HUES6 (cell line): ENCODE results near the gene GAL3ST3.
"Not testable (repeated sequence)": the region's sequence is repeated elsewhere in the genome, so short reads cannot be mapped to it uniquely, and the experiment has no call there.

Experiments used
- H3K27ac ChIP-seq: 2 replicates; pipeline ENCODE4 v1.7.0; 2013; ENCODE audit warnings: low read depth, mild to moderate bottlenecking, low read length, inconsistent platforms
- H3K27me3 ChIP-seq: 2 replicates; pipeline ENCODE4 v1.6.1; 2013; ENCODE audit warnings: low read length; ENCODE audit not compliant: control insufficient read depth, insufficient read depth
- H3K36me3 ChIP-seq: 2 replicates; pipeline ENCODE4 v1.6.1; 2013; ENCODE audit warnings: low read length; ENCODE audit not compliant: control insufficient read depth, insufficient read depth
- H3K4me1 ChIP-seq: 2 replicates; pipeline ENCODE4 v1.6.1; 2013; ENCODE audit warnings: low read length; ENCODE audit not compliant: control insufficient read depth, insufficient read depth
- H3K4me3 ChIP-seq: 2 replicates; pipeline ENCODE4 v1.5.1; 2013; ENCODE audit warnings: low read depth, low read length
- H3K9ac ChIP-seq: one replicate; pipeline ENCODE4 v1.6.1; 2013; ENCODE audit warnings: mild to moderate bottlenecking, low read length
- H3K9me3 ChIP-seq: 2 replicates; pipeline ENCODE4 v1.6.1; 2013; ENCODE audit warnings: low read depth, low read length; ENCODE audit not compliant: control insufficient read depth, insufficient read depth

GAL3ST3 gene

DNA sequence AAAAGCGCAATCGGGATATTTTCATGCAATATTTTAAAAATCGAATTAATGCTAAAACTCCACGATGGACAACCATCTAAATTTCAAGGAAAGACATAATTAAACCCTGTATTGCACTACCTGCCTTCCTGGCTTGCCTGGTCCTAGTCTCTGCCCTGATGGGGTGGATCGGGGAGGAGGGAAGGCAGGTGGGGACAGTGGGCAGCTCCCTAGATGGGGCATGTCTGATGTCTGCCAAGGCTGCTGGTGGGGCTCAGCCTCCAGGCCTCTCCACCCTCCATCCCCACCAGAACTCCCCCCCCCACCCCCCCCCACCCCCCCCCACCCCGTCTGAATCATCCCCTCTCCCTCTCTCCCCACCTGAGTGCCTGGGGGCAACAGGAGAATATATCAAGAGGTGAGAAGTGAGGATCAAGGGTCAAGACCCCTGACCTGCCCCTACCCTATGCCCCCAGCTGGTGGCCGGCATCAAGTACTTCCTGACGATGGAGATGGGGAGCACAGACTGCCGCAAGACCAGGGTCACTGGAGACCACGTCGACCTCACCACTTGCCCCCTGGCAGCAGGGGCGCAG is 36.5 kb downstream of the GAL3ST3 start:
- peaks cover 12% of the 10 kb centered on the region; the same call in 1 of the 2 replicates for H3K4me1 ChIP-seq
- no peaks in the 10 kb centered on the region for H3K36me3 ChIP-seq
- no peak overlapping the region; the same call in 1 of the 2 replicates for H3K4me3 ChIP-seq
- H3K9me3 ChIP-seq = no peaks in the 10 kb centered on the region
- no peak overlapping the region for H3K27ac ChIP-seq
- no peak overlapping the region for H3K9ac ChIP-seq
- H3K27me3 ChIP-seq = peaks cover 16% of the 10 kb centered on the region

DNA sequence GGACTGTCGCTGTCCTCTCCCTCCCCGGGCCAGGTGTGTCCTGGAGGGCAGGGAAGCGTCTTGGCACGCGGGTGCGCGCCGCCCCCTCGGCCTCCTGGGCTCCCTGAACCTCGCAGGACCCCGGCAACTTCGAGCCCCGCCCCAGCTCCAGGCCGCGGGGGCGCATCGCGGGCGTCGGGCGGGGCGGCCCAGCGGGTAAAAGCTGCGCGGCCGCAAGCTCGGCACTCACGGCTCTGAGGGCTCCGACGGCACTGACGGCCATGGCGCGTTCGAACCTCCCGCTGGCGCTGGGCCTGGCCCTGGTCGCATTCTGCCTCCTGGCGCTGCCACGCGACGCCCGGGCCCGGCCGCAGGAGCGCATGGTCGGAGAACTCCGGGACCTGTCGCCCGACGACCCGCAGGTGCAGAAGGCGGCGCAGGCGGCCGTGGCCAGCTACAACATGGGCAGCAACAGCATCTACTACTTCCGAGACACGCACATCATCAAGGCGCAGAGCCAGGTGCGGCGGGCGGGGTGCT is 37.1 kb downstream of the GAL3ST3 start, which contains the start of gene CST6:
Gene CST6 (plus strand): TSS at position 224 of the 519 bp plus-strand sequence. CDS start 37 bp downstream, at position 261.
- no peaks in the 10 kb centered on the region for H3K36me3 ChIP-seq
- H3K9me3 ChIP-seq = no peaks in the 10 kb centered on the region
- H3K27ac ChIP-seq = no peak within 1 kb of the TSS
- H3K4me3 ChIP-seq = peak within 1 kb of the TSS; percentile 39
- peaks cover 16% of the 10 kb centered on the region for H3K27me3 ChIP-seq
- H3K4me1 ChIP-seq = peaks cover 18% of the 10 kb centered on the region
- H3K9ac ChIP-seq = no peak within 1 kb of the TSS

DNA sequence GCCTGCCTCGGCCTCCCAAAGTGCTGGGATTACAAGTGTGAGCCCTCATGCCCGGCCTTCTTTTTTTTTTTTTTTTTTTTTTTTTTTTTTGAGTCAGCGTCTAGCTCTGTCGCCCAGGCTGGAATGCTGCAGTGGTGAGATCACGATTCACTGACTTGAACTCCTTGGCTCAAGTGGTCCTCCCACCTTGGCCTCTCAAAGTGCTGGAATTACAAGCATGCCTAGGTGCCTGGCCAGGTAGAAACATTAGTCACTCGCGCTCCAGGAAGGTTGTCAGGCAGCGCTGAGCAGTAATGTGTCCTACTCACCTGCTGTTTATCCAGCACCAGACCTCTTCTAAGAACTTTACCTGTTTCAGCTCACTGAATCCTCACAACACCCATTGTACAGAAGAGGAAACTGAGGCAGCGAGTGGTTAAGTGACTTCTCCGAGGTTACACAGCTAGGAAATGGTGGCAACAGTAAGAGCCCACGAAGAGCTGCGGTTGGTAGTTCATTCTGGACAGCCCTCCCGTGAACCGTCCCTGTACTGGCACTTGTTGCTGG is 37.6 kb downstream of the GAL3ST3 start:
- peak overlapping the region; percentile 39 for H3K4me3 ChIP-seq
- no peak overlapping the region for H3K27ac ChIP-seq
- H3K4me1 ChIP-seq = peaks cover 24% of the 10 kb centered on the region

DNA sequence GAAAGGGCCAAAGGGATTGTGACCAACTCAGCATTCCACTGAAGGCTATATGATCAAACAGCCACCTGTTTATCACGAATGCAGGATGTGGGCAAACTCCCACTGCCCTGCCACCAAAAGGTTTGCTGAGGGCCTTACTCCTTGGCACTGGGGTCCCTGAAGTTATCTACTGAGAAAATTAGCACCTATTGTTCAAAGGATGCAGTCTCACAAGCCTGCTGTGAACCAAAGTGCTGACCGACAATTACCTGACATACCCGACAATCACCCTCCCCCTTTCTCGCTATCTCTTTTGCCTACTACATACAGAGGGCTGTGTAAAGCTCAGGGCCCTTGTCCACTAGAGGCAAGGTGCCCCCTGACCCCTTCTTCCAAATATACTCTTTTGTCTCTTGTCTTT is 38.9 kb downstream of the GAL3ST3 start:
- not testable (repeated sequence) for H3K36me3 ChIP-seq, H3K27ac ChIP-seq, H3K9me3 ChIP-seq, H3K9ac ChIP-seq, H3K4me3 ChIP-seq
- Histone ChIP-seq H3K27me3 (peaks cover 16% of the 10 kb centered on the region), H3K4me1 (peaks cover 24% of the 10 kb centered on the region)

More for the DNA sequence above, 37.6 kb downstream of the GAL3ST3 start:
- H3K36me3 ChIP-seq = no peaks in the 10 kb centered on the region; the same call in 1 of the 2 replicates
- H3K9me3 ChIP-seq = no peaks in the 10 kb centered on the region
- peaks cover 16% of the 10 kb centered on the region for H3K27me3 ChIP-seq
- H3K9ac ChIP-seq = no peak overlapping the region

DNA sequence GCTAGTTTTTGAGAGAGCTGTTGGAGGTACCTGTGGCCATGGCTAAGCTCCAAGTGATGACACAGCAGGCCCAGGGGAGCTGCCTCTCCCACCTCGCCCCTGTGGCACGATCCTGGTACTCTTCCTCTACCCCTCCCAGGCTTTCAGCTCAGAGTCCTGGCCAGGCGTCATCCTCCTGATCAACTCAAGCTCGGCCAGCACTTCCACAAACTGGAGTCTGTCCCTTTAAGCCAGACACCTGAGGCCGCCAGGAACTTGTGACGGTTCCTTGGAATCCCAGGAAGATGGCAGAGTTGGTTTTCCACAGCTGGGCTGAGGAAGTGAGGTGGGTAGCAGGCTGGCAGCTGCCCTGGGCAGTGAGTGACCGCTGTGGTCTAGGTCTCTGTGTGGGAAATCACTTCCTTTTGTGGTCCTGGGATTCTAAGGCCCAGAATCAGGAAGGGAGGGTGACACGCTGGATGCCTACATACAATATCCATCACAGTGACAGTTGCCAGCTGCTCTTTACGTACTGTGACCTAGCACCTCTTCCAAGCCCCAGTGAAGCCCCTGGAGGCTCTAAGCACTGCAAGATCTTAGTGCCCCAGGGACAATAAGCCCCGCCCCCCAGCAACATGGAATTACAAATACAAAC is 40.4 kb downstream of the GAL3ST3 start:
- Histone ChIP-seq H3K4me3 (no peak overlapping the region), H3K9me3 (no peaks in the 10 kb centered on the region), H3K27ac (no peak overlapping the region), H3K27me3 (peaks cover 16% of the 10 kb centered on the region), H3K9ac (no peak overlapping the region), H3K4me1 (peaks cover 24% of the 10 kb centered on the region), H3K36me3 (peaks cover 15% of the 10 kb centered on the region)

DNA sequence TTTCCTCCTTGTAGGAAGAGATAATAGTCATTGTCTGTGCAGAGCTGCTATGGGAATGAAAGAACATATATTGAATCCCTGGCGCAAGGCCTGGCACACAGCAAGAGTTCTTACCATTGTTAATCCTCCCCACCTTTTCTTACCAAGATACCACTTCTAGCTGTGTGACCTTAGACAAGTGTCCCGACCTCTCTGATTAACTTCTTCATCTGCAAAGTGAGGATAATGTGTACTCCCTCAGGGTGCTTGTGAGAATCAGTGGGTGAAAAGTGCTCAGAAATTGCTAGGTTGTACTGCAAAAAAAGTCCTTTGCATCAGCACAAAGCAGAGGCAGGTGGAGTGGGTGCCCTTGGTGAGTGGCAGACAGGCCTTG is 40.9 kb downstream of the GAL3ST3 start:
- no peak overlapping the region for H3K9ac ChIP-seq
- peaks cover 16% of the 10 kb centered on the region for H3K27me3 ChIP-seq
- no peaks in the 10 kb centered on the region for H3K9me3 ChIP-seq
- no peak overlapping the region for H3K4me3 ChIP-seq
- H3K36me3 ChIP-seq = peaks cover 18% of the 10 kb centered on the region
- peaks cover 22% of the 10 kb centered on the region for H3K4me1 ChIP-seq
- no peak overlapping the region for H3K27ac ChIP-seq

DNA sequence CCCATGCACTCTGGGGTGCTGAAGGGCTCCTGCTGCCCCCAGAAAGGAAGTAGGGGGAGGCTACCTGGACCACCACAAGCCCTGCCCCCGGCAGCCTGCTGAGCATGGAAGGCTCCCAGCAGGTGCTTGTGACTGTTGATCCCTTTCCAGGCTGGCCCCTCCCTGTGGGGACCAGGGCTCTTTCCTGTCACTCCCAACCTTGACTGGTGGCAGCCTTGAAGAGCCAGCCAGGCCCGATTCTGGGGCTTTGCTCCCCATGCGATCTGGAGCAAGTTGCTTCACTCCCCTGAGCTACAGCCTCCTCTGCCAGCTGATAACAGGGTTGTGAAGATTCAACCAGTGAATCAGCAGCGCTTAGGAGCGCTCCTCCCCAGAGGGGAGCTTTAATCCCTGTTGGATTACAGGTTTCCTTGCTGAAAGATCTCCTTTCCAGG is 41.7 kb downstream of the GAL3ST3 start:
- Histone ChIP-seq H3K9me3 (no peaks in the 10 kb centered on the region), H3K36me3 (peaks cover 18% of the 10 kb centered on the region), H3K4me3 (no peak overlapping the region), H3K9ac (peak overlapping the region; percentile 27), H3K27me3 (peaks cover 10% of the 10 kb centered on the region), H3K4me1 (peaks cover 17% of the 10 kb centered on the region), H3K27ac (no peak overlapping the region)

DNA sequence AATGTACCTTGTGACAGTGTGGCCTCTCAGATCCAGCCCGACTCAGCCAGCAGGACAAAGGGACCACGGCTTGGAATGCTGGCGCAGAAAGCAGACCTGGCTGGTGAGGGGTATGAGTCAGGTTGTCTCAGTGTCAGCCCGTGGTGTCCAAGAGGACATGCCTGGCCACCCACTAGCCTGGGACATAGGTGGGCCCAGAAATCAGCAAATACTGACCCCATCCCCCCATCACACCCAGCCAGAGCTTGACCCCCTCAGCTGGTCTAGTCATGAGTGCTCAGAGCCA is 42.1 kb downstream of the GAL3ST3 start:
- H3K27ac ChIP-seq = no peak overlapping the region
- H3K9ac ChIP-seq = peak overlapping the region; percentile 27
- H3K4me1 ChIP-seq = peaks cover 17% of the 10 kb centered on the region
- H3K9me3 ChIP-seq = no peaks in the 10 kb centered on the region
- no peak overlapping the region for H3K4me3 ChIP-seq
- H3K36me3 ChIP-seq = peaks cover 18% of the 10 kb centered on the region
- peaks cover 7% of the 10 kb centered on the region for H3K27me3 ChIP-seq

DNA sequence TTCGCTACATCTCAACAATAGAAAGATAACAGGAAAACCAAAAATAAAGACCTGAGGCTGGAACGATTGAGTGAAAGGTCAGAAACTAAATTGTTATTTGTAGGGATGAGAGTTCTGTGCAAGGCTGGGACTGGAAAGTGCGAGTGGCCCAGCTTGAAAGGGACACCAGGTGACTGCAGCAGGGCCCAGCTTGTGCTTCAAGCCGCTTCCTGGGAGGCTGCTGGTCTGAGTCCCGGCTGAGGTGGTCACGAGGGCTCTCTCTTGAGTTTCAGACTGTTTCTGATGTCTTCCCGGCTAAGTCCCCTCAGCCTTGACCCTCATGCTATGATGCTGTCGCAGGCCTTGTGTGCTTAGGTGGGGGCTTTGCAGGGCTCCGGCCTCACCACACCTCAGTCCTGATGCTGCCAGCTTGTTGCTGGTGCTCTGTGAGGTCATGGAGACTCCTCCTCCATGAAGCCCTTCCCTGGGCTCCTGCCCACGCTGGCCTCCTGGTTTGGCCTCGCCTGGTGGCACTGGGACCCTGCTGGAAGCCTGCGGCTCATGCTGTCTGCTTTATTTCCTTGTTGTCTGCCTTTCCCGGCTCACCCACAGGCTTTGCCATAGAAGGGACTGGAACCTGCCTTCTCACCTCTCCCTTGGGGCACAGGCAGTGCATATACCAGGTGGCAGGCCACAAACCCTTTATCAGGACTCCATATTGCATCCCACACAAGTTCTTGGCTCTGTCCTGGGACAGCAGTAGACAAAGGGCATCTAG is 42.6 kb downstream of the GAL3ST3 start:
- peaks cover 1% of the 10 kb centered on the region for H3K27me3 ChIP-seq
- peak overlapping the region; percentile 27 for H3K9ac ChIP-seq
- no peak overlapping the region for H3K4me3 ChIP-seq
- no peaks in the 10 kb centered on the region for H3K9me3 ChIP-seq
- H3K36me3 ChIP-seq = peaks cover 18% of the 10 kb centered on the region
- H3K27ac ChIP-seq = no peak overlapping the region
- peaks cover 17% of the 10 kb centered on the region for H3K4me1 ChIP-seq

DNA sequence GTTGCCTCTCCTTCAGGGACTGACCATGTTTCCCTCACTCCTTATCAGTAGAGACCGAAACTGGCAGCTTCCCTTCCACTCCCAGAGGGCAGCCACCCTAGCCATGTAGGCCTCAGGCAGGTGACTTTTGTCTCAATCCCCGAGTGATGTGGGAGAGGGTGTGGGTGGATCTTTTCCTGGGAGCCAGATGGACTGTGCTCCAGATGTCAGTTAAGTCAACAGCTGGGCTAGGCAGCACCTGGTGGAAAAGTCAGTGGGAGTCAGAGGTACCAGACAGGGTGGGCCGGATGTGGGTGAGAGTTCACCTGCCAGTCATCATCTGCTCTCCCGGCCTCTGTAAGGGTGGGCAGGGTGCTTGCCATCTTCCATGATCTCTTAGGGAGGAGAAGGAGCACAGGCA is 44.8 kb downstream of the GAL3ST3 start:
- Histone ChIP-seq H3K4me1 (peaks cover 17% of the 10 kb centered on the region), H3K36me3 (peaks cover 31% of the 10 kb centered on the region), H3K9ac (no peak overlapping the region), H3K9me3 (no peaks in the 10 kb centered on the region), H3K4me3 (no peak overlapping the region), H3K27ac (no peak overlapping the region), H3K27me3 (no peaks in the 10 kb centered on the region)

DNA sequence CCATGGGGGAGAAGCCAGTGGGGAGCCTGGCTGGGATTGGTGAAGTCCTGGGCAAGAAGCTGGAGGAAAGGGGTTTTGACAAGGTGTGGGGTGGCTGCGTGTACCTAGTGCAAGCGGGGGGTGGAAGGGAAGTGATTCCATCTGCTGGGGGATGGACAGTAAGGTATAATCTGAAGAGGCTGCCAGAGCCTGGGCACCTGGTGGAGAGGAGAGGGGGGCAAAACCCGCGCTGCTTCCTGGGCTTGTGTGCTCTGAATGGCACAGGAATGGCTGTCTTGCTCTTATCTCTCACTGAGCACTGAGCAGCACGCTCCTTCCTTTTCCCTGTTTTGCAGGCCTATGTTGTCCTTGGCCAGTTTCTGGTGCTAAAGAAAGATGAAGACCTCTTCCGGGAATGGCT is 45.7 kb downstream of the GAL3ST3 start:
- Histone ChIP-seq H3K36me3 (peaks cover 40% of the 10 kb centered on the region), H3K9ac (peak overlapping the region; percentile 77), H3K27ac (no peak overlapping the region)

More for the DNA sequence above, 45.7 kb downstream of the GAL3ST3 start:
- no peaks in the 10 kb centered on the region for H3K27me3 ChIP-seq
- H3K4me3 ChIP-seq = peak overlapping the region; percentile 84
- H3K4me1 ChIP-seq = peaks cover 14% of the 10 kb centered on the region
- H3K9me3 ChIP-seq = no peaks in the 10 kb centered on the region
